ENCODE measurements around the gene ZNF286A. TPM values are rescaled to one million over a fixed set of nuclear protein-coding genes. Genes with fewer than 3 reads are reported as not detected.
A peak's percentile ranks its signal among the peaks of the same experiment; 100 is the strongest.
"Not testable (repeated sequence)": the region's sequence is repeated elsewhere in the genome, so short reads cannot be mapped to it uniquely, and the experiment has no call there.

The ZNF286A gene
- total RNA-seq, 1 donor from 2014 or later = 48.8 TPM

DNA sequence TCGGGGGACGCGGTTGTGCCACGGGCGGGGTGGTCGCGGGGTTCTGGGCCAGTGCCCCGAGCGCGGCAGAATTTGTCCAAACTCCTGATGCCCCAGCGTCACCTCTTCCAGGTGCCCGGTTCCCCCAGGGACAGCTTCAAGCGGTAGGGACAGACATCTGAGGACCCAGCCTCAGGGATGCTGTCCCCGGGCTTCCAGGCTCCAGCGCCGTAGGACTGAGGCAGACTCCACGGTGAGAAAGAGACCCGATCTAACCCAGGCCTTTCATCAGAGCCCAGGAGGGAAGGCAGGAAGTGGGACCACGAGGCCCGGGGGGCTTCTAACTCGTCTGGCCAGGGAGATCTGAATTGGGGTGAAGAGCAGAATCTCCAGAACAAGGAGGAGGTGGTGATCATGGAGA is 385 bp downstream of the ZNF286A start:
- DNase-seq = not testable (repeated sequence)

DNA sequence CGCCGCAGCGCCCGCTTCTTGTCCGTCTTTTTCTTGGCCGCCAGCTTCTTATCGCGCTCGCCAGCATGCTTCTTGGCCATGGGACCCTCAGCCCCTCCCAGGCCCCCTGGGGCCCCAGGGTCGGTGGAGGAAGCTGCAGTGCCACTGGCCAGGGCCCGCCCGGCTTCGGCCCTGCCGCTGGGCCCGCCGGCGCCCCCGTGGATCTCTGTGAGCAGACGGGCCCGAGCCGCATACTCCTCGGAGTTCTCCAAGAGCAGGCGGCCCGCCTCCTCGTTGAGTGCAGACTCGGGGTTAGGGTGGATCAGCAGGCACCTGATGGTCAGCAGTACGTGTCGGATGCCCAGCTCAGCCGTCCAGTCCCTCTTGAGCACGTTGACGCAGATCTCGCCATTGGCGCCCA is 4.7 kb downstream of the ZNF286A start:
- not testable (repeated sequence) for DNase-seq

DNA sequence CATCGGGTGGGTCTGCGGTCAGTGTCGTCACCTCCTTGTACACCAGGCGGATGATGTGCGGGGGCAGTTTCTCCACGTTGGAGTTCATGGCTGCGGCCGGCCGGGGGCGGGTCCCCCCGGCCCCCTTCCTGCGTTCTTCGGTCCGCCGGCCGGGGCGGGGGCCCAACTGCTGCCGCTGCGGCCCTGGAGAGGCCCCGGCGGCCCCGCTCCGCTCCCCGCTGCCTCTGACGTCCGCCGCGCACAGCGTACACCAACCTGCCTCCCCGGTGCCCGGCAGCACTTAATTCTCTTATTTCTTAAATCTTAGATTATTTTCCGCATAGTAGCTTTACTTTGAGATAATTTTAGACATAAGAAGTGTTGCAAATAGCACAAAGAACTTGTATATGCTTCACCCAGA is 5.3 kb downstream of the ZNF286A start:
- DNase-seq = not testable (repeated sequence)

DNA sequence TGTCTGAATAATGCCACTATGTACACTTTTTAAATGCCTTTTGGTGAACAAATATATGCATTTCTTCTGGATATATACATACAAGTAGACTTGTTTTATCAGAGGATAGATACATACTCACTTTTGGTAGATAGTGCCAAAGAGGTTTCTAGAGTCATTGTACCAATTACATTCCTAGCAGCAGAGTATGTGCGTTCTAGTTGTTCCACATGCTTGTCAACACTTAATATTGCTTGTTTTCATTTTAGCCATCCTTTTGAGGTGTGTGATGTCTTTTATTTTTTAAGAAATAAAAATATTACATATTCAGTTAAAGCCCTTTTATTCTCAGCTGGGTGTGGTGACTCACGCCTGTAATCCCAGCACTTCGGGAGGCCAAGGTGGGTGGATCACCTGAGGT is 9.3 kb downstream of the ZNF286A start:
- DNase-seq = not testable (repeated sequence)

DNA sequence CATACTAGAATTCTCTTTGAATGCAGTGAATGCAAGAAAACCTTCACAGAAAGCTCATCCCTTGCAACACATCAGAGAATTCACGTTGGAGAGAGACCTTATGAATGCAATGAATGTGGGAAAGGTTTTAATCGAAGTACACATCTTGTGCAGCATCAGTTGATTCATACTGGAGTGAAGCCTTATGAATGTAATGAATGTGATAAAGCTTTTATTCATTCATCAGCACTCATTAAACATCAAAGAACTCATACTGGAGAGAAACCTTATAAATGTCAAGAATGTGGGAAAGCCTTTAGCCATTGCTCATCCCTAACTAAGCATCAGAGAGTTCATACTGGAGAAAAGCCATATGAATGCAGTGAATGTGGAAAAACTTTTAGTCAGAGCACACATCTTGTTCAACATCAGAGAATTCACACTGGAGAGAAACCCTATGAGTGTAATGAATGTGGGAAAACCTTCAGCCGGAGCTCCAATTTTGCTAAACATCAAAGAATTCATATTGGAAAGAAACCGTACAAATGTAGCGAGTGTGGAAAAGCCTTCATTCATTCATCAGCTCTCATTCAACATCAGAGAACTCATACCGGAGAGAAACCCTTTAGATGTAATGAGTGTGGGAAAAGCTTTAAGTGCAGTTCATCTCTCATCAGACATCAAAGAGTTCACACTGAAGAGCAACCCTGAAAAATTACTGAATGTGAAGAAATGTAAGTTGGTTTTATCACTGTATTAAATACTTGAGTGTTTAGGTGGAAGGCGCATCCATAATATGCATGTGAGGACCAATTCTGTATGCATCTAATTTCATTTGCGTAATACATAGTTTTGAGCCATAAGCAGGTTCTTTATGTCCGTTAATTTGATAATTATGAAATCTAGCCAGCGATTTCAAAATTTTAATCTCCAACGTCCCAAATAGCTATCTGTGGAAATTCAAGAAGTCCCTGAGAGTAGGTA is 17.3 kb downstream of the ZNF286A start:
- DNase-seq = not testable (repeated sequence)

DNA sequence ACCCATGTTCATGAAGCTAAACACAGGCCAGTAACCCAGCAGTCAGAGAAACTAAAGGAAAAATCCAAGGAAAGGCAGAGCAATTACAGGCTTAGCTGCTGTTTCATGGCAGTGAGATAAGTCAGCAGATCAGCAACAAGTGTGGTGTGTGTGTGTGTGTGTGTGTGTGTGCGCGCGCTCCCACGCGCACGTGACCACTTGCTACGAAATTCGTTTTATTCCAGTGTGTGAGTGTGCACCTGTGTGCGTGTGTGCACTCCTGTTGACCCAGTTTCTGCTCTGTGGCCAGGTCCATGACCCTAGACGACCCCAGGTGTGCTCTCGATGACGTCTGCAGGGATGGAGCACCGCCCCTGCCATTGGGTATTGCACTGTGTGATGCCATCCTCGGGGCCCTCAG is 31.0 kb downstream of the ZNF286A start:
- DNase-seq = not testable (repeated sequence)

DNA sequence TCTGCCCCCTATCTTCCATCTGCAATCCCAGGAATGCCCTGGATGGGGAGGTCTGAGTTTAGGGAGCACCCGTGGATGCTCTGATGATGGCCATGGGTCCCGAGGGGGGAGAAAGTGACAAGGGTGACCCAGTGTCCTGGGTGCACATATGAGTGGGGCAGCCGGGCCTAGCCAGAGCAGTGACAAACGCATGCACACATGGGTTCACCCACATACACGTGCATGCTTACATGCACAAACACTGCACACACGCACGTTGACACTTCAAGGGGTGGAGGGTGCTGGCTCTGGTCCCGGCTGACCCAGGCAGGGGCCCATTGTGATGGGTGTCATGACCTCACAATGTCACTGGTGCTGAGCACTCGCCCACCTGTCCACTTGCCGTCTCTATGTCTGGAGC is 32.3 kb downstream of the ZNF286A start, which contains the start of gene TBC1D26:
Gene TBC1D26, plus strand, starts transcription at position 384 of the 400 bp plus-strand sequence. CDS start 3,066 bp downstream, outside the sequence.
- not testable (repeated sequence) for DNase-seq

DNA sequence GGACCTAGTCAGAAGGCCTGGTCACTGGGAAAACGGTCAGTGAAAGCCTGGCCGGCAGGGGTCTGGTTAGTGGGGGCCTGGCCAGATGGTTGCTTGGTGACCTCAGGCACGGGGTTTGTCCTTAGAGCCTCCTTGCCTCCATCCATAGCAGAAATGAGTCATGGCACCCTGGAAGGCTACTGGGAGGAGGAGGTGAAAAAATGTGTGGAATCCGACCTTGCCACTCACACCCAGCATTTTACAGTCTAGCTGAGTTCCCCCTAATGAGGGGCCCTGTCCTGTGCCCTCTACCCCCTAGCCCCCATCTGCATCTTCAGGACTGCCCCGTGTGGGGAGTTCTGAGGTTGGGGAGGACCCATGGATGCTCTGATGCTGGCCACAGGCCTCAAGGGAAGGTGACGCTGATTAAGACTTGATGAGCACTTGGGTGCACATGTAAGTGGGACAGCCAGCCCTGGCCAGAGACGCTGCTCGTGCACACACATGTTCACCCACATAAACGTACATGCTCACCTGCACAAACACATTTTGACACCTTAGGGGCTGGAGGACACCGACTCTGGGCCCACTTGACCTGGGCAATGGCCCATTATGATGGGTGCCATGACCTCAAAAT is 33.7 kb downstream of the ZNF286A start:
- not testable (repeated sequence) for DNase-seq

DNA sequence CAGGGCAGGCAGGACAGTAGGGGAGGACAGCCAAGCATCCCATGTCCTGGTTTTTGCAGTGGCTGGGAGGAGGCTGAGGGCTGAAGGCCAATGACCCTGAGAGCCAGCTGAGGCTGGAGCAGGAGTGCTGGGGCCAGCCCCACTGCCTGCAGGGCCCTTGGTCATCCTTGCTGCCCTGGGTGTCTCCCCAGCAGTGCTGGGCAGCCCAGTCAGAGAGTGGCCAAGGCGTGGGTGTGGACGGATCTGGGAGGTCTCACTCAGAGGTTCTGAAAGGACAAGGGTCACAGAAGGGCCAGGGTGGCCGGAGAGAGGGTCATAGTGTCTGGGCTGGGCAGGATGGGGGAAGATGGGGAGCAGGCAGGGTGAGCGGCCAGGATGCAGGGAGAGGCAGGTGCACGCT is 37.0 kb downstream of the ZNF286A start:
- DNase-seq = not testable (repeated sequence)

DNA sequence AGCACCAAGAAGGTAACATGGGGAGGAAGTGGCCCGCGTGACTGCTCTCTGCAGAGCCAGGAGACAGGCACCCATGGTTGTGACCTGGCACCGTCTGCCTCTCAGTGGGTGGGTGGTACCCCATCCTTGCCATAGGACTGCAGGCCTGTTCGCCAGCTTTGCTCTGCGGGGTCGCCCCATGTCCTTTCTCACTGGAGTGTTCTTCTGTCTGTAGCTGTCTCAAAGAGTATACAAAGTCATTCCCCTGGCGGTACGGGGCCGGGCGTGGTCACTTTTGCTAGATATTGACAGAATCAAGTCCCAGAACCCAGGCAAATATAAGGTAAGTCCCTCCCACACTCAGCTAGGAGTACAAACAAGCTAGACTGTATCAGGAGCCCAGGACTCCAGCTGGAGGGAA is 38.5 kb downstream of the ZNF286A start:
- no peak for DNase-seq

DNA sequence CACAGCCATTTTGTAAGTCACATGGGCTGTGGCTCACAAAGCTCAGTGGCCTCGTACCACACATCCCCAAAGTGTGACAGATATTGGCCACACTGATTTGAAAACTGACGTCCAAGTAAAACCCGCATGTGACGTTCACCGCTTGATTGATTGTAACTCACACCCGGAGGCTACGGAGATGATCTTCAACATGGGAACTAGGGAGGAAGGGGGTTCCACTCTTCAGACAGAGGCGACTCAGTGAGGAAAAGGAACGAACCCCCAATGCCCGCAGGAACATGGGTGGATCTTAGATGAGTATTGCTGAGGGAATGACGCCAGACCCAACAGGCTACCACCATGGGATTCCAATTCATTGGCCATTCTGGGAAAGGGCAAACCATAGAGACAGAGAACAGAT is 39.7 kb downstream of the ZNF286A start:
- DNase-seq = not testable (repeated sequence)

DNA sequence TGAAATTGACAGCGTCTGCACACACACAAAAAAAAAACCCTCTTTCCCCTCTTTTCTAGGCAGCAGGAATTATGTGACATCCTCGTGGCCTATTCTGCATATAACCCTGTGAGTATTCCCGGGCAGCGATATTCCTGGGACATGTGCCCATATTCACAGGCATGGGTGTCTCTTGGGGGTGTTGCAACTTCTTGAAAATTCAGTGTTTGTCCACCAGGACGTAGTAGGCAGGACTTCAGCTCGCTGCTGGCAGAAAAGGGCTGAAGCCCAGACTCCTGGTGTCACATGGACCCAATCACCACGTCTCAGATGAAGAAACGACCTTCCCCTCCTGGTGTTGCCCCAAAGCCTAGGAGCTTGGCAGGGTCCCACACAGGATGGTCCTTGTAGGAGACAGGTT is 40.5 kb downstream of the ZNF286A start:
- DNase-seq = not testable (repeated sequence)

DNA sequence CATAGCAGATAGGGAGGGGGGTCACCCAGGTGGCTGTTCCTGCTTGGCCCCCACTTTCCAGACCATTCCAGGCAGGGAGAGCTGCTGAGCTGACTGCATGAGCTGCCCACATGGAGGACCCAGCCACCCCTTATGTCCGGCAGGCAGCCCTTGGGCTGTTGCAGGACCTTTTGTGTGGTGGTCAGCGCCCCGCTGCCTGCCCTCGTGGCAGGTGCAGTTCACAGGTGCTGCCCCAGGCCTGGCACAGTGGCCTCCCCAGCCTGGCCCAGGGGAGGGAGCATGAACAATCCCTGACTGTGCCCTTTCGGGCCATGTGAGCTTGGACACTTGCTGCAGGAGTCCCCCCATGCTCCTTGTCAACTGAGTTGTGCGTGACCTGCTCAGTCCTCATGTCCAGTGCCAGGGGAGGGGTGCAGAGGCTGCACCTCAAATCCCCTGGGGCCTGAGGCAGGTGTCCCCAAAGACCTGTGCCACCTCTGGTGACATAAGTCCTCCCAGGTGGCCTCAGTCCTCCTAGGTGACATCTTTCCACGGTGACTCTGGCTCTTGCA is 41.1 kb downstream of the ZNF286A start:
- no peak for DNase-seq

DNA sequence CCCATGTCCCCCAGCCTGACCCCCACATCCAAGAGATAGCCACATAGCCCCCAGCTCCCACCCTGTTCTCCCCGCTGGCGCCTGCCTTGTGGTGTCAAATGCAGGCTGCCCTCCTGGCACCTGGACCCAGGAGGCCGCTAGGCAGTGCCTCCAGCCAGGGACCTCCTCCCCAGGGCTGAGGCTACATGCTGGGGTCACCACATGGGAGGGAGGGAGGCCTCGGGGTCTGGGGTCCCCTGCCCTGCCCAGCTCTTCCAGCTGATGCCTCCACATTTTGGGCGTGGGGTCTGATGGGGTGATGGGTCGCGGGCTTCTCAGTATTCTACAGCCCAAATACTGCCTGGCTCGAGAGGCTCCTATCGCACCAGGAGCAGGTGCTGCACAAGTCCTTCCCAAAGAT is 42.1 kb downstream of the ZNF286A start:
- DNase-seq = no peak

DNA sequence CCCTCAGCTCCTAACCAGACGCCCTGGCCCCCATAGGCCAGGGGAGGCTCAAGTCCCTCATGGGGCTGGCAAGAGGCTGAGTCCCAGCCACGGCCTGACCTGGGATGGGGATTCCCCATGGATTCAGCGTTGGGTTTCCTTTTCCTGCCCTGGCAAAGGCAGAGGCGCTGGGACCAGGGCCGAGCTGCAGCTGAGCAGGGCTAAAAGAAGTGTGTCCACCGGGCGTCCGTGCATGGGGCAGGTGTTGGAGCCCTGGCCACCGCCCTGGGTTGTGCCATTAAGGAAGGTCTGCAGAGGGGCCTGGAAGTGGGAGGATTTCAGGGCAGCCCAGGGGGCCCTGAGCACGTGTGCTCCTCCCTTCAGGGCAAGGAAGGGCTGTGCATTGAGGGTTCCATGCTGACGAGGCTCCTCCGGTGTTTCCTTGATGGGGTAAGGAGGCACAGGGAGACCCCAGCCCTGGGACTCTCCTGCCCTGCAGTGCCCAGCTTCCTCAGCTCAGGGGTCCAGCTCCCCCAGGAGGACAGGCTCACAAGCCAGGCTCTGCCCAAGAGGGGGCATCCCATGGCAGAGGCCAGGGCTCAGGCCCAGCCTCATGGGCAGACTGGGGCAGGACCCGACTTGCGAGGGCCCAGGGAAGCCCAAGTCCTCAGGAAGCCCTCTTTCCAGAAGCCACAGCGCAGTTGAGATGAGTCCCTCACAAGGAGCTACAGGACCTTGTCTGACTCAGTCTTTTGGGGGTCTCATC is 42.7 kb downstream of the ZNF286A start:
- DNase-seq = peak; percentile 12

DNA sequence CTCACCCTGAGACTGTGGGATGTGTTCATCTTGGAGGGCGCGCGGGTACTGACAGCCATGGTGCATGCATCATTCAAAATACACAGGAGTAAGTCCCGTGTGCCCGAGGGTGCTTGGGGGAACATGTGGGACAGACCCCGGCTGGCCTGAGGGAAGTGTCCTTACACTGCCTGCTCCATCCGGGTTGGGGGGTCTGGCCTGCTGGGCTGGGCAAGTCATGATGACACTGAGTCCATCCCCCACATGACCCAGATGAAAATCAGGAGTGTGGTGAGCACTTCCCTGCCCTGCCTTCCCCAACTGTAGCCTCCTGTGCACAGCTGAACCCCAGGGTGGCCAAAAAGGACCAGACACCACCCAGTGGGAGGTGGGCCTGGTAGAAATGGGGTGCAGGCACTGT is 43.4 kb downstream of the ZNF286A start:
- no peak for DNase-seq

DNA sequence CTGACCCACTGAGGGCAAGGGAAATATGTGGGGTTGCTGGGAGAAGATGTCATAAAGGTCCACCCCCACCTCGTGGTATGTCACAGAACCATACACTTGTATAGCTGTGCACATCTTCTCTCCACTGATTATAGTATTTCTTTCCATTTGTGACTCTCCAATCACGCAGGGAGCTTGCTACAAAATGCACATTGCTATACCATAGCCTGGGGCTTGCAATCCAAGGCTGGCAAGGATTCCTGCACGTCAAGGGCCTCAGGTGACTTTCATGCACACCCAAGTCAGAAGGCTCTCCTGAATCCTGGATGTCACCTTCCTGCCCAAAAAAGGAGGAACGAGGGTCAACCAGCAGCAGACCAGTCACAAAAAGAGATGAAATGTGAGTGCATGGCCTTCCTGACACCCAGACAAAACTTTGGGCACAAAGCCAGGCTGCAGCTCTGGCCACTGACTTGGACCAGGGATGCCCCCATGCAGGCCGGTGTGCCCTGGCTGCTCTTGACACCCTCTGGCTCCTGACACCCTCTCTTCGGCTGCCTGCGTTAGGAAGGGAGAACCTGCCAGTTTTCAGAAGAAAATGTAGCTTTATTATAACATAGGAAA is 44.6 kb downstream of the ZNF286A start:
- DNase-seq = no peak

DNA sequence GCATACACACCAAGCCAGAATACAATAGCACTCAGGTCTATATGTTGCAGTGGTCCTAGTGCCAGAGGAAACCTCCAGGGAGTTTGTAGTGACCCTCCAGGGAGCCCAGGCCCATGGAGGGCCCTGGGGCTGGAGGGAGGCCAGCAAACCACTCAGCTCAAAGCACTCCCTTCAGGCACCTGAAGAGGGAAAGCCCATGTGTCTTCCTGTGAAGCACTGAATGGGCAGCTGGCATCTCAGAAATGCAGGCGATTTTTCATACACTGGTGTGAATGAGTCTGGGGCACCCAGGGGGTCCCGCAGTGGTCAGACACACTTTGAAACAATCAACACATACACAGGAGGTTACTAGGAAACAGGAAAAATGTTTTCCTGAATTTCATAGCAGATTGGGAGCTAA is 45.3 kb downstream of the ZNF286A start:
- no peak for DNase-seq

DNA sequence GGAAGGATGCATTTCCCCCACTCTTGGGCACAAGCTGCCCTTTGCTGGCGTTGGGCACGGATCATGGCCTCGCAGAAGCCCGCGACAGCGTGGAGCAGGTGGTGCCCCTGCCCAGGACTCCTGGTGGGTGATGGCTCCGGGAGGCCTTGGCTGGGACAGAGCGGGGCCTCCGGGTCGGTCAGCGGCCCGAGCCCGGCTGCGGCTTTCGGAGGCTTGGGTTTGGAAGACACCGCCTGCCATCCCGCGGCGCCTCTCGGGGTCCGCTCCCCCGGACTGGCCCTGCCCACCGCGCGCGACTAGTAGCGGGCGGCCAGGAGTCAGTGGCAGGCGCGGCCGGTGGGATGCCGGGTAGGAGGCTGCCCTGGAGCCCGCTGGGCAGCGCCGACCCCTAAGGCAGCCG is 49.9 kb downstream of the ZNF286A start:
- DNase-seq = not testable (repeated sequence)

DNA sequence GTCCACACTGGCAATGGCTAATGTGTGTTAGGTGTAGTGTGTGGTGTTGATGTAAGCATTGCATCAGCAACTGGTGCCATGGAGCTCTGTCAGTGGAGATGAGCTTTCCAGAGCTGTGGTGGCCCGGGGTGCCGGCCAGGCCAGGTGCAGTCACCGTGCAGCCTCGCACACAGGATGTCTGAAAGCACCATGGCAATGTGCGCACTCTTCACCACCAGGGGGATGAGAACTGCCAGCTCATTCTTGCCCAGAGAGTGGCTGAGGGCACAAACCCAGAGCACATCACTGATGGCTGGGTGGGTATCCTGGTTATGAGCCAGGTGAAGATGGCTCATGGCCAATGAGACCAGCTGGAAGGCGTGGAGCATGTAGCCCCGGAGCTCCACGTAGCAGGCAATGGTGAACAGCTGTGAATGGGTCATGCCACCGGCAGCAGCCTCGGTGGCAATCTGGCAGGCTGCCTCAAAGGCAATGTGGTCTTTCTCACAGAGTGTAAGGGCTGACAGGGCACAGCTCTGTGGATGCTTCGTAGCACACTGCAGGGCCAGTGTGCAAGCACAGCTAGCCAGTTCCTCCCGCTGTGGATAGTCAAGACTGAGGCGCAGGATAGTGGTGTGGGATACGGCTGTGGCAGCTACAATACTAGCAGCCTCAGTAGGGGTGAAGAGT is 69.4 kb downstream of the ZNF286A start:
- DNase-seq = not testable (repeated sequence)
